ENCODE results near the gene EXOC7. TPM values are rescaled to one million over a fixed set of nuclear protein-coding genes. Genes with fewer than 3 reads are reported as not detected.
A peak's percentile ranks its signal among the peaks of the same experiment; 100 is the strongest.

The EXOC7 gene
- total RNA-seq, 1 experiment from 2014 or later, result 160 TPM

GRCh38 chr17:76040376-76040775, 63.2 kb downstream of the EXOC7 start:
- no peak for DNase-seq

More at GRCh38 chr17:76040376-76040775, 63.2 kb downstream of the EXOC7 start:
- TF ChIP-seq CTCF (conservative IDR thresholded peaks at IDR 0.05), result no peak
- no peaks in the 10 kb centered on the region for H3K27me3 ChIP-seq (ENCODE audit: insufficient read depth, low read length)
- whole genome bisulfite sequencing (ENCODE audit: extremely low coverage, insufficient read length, low lambda C conversion rate), result no CpG with 5 or more reads among the region's 6 CpGs
- Mint-ChIP-seq H3K27me3 (ENCODE audit: low read depth) (no peaks in the 10 kb centered on the region), H3K4me3 (peak overlapping the region; percentile 18 to 33; a peak in 2 of 5 replicates), H3K27ac (peak overlapping the region; percentile 53 to 84 (median 82); a peak in 5 of 7 replicates), H3K9me3 (no peaks in the 10 kb centered on the region), H3K36me3 (ENCODE audit: insufficient read depth in 1 of 3, low read depth in 3 of 3) (peaks cover 43 to 72% (median 63%) of the 10 kb centered on the region in 3 experiments), H3K4me1 (peaks cover 32 to 56% of the 10 kb centered on the region in 2 experiments)
- H4K5ac ChIP-seq (ENCODE audit: insufficient read length, low read depth, low read length), result no peak overlapping the region
- H2BK12ac ChIP-seq (ENCODE audit: insufficient read length, low read depth, low read length), result no peak overlapping the region
- H2AFZ ChIP-seq (ENCODE audit: low read length), result no peak overlapping the region
- no peaks in the 10 kb centered on the region for H3K79me1 ChIP-seq (ENCODE audit: insufficient read depth, low read depth, low read length, poor library complexity, severe bottlenecking)
- no peak overlapping the region for H2BK120ac ChIP-seq (ENCODE audit: low read depth, low read length, poor library complexity, severe bottlenecking)
- no peak overlapping the region for H4K91ac ChIP-seq (ENCODE audit: insufficient read length, low read depth, low read length)
- no peaks in the 10 kb centered on the region; the same call in 1 of the 2 replicates for H3K4me1 ChIP-seq (ENCODE audit: insufficient read depth, low read length)
- no peak overlapping the region for H2BK5ac ChIP-seq (ENCODE audit: insufficient read length, low read length)
- H3K23ac ChIP-seq (ENCODE audit: insufficient read length, low read depth, low read length), result no peak overlapping the region
- H3K4me2 ChIP-seq (ENCODE audit: insufficient read depth, insufficient read length, low read length), result no peak overlapping the region
- no peak overlapping the region for H3T11ph ChIP-seq (ENCODE audit: low read length)
- H4K8ac ChIP-seq (replicated peaks; ENCODE audit: insufficient read length, low read depth, low read length), result no peak overlapping the region
- no peaks in the 10 kb centered on the region for H3K9me3 ChIP-seq (ENCODE audit: control insufficient read depth, low read depth, low read length)
- H3K18ac ChIP-seq (ENCODE audit: insufficient read length, low read depth, low read length), result no peak overlapping the region
- no peaks in the 10 kb centered on the region for H3K23me2 ChIP-seq (ENCODE audit: insufficient read length, low read depth, low read length, poor library complexity, severe bottlenecking)
- H3K9ac ChIP-seq (ENCODE audit: extremely low read depth, insufficient read length, low read length), result no peak overlapping the region
- no peak overlapping the region for H3K56ac ChIP-seq (ENCODE audit: insufficient read length, low read depth, low read length)
- no peak overlapping the region for H2BK20ac ChIP-seq (ENCODE audit: low read depth, low read length, poor library complexity, severe bottlenecking)
- no peak overlapping the region for H3K27ac ChIP-seq (ENCODE audit: insufficient read length, low read depth, low read length)
- no peak overlapping the region for H2BK15ac ChIP-seq (ENCODE audit: low read depth, low read length)
- no peak overlapping the region for H2AK5ac ChIP-seq (ENCODE audit: insufficient read length, low read length)
- no peaks in the 10 kb centered on the region for H4K20me1 ChIP-seq (ENCODE audit: control insufficient read depth, insufficient read depth, insufficient read length)
- no peaks in the 10 kb centered on the region for H3K79me2 ChIP-seq (ENCODE audit: insufficient read depth, low read length)
- H3K14ac ChIP-seq (ENCODE audit: insufficient read depth, low read length), result no peak overlapping the region
- no peak overlapping the region for H3K4ac ChIP-seq (ENCODE audit: low read depth, low read length)
